DLD1 (cell line): ENCODE results near the gene TXNDC5.
"Not testable (repeated sequence)": the region's sequence is repeated elsewhere in the genome, so short reads cannot be mapped to it uniquely, and the experiment has no call there.

Source experiments
- in situ Hi-C: cut with HindIII; loops from 2 replicates; pipeline ENCODE4 v1.10.0; 2017; ENCODE audit warnings: low sequenced_read_pairs

The TXNDC5 gene

GRCh38 chr6:7914991-7915789 is 4.6 kb upstream of the TXNDC5 start:
- in situ Hi-C loops, result no loop called here

GRCh38 chr6:7914311-7914710 is 3.7 kb upstream of the TXNDC5 start:
- in situ Hi-C loops, result no loop called here

GRCh38 chr6:7912736-7913517 is 2.3 kb upstream of the TXNDC5 start:
- in situ Hi-C loops, result no loop called here

- in situ Hi-C loops, result no loop called here
Measured at GRCh38 chr6:7912024-7912423, 1.4 kb upstream of the TXNDC5 start.

GRCh38 chr6:7911345-7911725 is 747 bp upstream of the TXNDC5 start:
- in situ Hi-C loops, result no loop called here

- in situ Hi-C loops, result no loop called here
Measured at GRCh38 chr6:7910298-7910653, 312 bp downstream of the TXNDC5 start.

GRCh38 chr6:7909323-7910276 is 988 bp downstream of the TXNDC5 start:
- in situ Hi-C loops, result no loop called here

- in situ Hi-C loops, result no loop called here
Measured at GRCh38 chr6:7907159-7907558, 3.4 kb downstream of the TXNDC5 start.

- in situ Hi-C loops, result no loop called here
Measured at GRCh38 chr6:7906741-7907140, 3.8 kb downstream of the TXNDC5 start.

GRCh38 chr6:7905416-7905815 is 5.2 kb downstream of the TXNDC5 start:
- in situ Hi-C loops, result no loop called here

- in situ Hi-C loops, result no loop called here
Measured at GRCh38 chr6:7904654-7905319, 5.8 kb downstream of the TXNDC5 start.

GRCh38 chr6:7903673-7904072 is 6.9 kb downstream of the TXNDC5 start:
- in situ Hi-C loops, result no loop called here

- in situ Hi-C loops, result no loop called here
Measured at GRCh38 chr6:7902867-7903266, 7.7 kb downstream of the TXNDC5 start.

- in situ Hi-C loops, result no loop called here
Measured at GRCh38 chr6:7902221-7902620, 8.4 kb downstream of the TXNDC5 start.

- in situ Hi-C loops, result no loop called here
Measured at GRCh38 chr6:7901780-7902179, 8.8 kb downstream of the TXNDC5 start.

GRCh38 chr6:7901056-7901455 is 9.5 kb downstream of the TXNDC5 start:
- in situ Hi-C loops, result no loop called here

- in situ Hi-C loops, result no loop called here
Measured at GRCh38 chr6:7900621-7901020, 10.0 kb downstream of the TXNDC5 start.

GRCh38 chr6:7899889-7900213 is 10.7 kb downstream of the TXNDC5 start:
- in situ Hi-C loops, result no loop called here

GRCh38 chr6:7899101-7899888 is 11.3 kb downstream of the TXNDC5 start:
- in situ Hi-C loops, result no loop called here

GRCh38 chr6:7898193-7898586 is 12.4 kb downstream of the TXNDC5 start:
- in situ Hi-C loops, result not testable (repeated sequence)
